HG03457 (cell line): ENCODE data around the gene ASB1.

Experiments
- ATAC-seq: cut with Tn5 transposase; IDR thresholded peaks from one replicate; pipeline ENCODE4 v1.9.1; 2021; ENCODE audit warnings: moderate number of reproducible peaks; ENCODE audit not compliant: unreplicated experiment

ASB1 gene

DNA sequence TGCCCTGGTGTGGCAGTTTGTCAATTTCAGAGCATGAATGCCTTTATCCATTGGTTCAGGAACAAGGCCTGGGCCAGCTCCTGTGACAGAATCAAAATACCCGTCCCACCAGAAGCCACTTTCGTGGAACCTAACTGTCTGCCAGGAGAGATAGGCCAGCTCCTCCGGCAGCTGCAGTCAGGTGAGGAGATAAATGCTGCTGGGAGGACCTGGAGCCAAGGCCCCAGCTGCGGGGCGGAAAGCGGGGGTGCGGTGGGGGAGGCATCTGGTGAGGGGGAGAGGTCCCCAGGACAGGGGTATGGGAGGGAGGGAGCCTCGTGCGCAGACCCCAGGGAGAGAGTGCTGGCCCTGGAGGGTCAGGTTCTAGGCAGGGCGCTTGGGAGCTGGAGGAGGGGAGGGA is 4.4 kb upstream of the ASB1 start:
- no peak for ATAC-seq

DNA sequence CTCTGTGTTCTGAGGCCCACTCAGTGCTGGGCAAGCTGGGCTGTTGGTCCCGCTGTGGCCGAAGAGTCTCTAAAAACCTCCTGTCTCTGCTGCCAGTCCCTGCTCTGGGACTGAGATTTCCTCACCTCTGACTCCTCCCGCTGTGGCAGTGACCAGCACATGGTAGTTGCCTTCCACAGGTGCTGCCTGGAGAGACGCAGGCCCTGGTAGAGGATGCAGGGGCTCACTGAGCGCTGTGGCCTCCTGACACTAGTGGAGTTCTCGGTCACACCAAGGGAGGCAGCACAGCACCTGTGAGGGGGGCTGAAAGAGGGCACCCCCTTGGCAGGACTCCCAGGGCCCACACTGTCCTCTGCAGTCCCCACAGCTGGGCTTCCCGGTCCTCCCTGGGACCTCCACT is 3.8 kb upstream of the ASB1 start:
- no peak for ATAC-seq

DNA sequence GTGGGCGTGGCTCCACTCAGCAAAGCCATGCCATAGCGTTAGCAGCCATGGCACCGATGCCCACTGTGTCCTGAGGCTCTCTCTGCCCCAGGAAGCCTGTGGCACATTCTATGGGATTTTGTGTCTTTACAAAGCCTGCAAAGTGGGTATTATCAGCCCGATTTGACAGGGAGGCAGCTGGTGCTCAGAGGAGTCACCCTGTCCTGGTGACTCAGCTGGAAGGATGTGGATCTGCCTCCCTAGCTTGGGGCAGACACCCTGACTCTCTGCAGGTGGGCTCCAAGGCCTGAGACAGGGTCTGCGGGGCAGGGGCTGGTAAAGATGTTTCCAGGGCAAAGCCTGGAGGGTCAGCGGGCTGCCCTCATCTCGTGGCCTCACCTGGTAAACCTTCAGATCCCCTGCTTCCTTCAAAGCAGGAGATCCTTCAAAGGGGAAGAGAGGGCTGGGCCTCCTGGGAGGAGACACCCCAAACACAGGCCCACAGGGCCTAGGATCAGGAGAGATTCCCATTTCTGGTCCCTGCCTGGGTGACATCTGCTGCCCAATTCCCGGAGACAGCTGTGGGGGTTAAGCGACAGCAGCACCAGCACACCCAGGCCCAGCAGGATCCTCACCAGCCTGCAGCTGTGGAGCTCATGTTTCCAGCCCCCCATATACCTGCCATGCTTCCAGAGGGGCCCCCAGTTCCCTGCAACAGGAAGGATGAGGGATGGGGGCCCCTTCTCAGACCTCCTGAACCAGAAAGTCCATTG is 3.0 kb upstream of the ASB1 start:
- no peak for ATAC-seq

DNA sequence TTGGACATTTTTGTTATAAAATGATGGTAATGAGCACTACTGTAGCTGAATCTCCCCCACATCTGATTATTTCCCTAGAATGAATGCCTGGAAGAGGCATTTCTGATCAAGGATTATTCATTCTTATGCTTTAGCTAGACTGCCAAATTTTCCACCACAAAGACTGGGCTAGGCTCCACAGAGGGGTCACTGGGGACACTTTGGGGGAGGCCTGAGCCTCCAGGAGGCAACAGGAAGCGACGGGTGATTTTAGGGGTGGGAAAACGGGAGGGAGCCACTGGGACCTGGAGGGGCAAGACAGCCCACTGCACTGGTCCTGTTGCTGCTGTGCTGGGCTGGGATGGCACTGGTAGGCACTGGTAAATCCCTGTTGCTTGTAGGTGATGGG is 2.4 kb upstream of the ASB1 start:
- ATAC-seq: no peak

DNA sequence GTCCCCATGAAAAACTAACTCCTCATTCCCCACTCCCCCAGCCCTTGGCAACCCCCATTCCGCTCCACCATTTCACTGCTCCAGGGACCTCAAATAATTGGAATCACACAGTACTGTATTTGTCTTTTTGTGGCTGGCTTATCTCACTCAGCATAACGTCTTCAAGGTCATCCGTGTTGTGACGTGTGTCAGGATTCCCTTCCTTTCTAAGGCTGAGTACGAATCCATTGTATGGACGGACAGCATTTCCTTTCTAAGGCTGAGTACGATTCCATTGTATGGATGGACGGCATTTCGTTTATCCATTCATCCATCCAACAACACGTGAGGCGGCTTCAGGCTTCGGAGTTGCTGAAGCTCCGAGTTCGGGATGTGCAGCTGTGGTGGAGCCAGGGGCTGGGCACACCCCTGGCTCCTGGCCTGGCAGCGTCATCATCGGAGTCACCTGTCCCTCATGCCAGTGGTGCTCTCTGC is 1.2 kb upstream of the ASB1 start:
- ATAC-seq: no peak

DNA sequence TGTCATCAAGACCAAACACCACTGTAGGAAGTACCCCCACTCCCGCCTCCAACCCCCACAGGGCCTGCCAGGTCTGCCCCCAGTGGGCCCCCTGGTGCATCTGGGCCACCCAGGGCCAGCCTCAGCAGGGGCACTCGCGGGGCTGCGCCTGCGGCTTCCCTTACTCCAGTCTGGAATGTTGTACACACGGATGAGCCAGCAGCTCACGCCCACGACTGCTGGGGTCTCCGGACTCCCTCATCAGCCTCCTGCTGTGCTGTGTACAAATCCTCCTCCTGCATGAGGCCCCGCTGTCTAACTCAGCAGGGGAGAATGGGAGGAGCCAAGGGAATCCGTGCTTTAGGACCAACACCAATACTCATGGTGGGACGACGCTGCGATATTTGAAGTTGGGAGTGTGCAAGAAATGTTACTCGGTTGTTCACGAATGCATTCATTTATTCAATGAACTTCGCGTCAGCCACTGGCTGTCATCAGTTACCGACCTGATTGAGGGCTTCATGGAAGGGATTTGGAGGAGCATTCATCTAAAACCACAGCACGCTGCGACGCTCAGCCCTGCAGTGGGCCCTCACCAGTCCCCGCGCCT is 654 bp upstream of the ASB1 start:
- ATAC-seq: no peak

DNA sequence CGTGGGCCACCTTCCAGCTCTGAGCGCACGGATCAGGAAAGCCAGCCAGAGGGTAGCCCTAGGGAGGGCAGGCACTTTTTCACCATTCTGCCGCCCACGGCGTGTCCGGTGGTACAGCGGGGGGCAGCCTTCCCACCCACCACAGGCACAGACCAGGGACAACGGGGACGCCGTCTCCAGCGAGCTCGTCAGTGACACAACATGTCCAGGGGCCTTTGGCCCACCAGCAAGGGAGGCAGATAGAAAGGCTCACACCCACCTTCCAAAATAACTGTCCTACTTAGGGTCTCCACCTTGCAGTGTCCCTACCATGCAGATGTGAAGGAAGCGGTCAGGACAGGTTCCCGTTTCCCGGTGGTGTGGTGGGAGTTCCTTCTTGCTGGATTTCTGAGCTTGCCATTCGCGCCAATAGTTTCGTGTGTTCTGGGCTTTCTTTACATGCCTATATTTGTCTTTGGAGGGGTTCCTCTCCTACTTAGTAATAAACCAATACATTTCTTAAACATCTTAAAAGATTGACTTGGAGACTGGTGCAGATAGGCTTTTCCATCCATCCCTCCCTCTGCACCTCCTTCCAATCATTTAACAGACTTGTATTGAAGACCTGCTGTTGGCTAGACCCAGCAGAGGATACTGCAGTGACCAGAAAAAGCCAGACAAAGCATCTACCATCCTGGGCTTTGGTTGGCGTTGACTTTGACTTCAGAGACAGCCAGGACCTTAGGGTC is 872 bp downstream of the ASB1 start:
- no peak for ATAC-seq

DNA sequence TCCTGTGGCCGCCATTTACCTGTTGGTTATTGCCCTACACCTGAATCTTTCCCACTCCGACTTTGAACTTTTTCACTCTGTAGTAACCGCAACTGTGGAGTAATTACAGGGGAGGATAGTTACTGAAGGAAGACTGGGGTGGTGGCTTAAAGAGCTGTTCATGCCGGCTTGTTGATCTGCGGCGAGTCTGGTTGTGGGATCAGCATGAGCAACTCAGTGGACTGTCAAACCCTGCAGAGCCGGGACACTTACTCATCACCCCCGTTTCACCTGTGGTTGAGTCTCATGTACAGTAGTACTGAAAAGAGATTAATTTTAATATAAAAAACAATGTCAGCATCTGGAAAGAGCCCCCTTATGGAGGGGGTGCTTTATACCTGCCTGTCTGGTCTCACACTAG is 2.1 kb downstream of the ASB1 start:
- no peak for ATAC-seq

DNA sequence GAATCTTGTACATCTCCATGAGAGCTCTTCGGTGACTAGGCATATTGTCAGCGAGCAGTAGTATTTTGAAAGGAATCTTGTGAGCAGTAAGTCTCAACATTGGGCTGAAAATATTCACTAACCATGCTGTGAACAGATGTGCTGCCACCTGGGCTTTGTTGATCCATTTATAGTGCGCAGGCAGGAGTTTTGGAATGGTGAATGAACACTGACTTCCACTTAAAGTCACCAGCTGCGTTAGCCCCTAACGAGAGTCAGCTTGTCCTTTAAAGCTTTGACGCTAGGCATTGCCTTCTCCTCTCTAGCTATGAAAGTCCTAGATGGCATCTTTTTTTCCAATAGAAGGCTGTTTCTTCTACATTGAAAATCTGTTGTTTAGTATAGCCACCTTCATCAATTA is 4.1 kb downstream of the ASB1 start:
- no peak for ATAC-seq

DNA sequence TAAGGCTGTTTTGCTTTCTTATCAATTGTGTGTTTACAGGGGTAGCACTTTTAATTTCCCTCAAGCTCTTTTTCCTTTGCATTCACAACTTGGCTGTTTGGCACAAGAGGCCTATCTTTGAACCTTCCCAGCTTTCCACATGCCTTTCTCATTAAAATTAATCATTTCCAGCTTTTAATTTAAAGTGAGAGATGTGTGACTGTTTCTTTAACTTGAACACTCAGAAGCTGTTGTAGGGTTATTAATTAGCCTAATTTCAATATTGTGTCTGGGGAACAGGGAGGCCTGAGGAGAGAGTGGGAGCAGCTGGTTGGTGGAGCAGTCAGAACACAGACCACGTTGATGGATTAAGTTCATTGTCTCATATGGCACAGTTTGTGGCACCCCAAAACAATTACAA is 4.7 kb downstream of the ASB1 start:
- no peak for ATAC-seq

DNA sequence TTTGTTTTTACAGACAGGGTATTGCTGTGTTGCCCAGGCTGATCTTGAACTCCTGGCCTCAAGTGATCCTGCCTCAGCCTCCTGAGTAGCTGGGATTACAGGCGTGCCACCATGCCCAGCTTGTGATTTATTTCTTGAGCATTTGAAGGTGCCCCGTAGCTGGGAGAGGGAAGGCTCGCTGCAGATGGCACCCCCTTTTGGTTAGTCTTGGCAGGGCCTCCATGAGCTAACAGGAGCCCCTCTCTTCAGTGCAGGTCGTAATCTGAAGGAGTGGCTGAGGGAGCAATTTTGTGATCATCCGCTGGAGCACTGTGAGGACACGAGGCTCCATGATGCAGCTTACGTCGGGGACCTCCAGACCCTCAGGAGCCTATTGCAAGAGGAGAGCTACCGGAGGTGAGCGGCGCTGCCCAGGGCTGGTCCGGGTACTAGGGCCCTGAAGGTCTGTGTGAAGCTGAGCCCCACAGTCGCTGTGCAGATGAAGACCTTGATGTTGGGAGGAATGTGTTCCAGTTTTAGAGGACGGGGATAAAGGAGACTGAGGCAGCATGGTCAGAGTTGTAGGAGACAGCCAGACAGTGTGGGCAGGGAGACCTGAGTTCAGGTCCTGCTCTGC is 6.7 kb downstream of the ASB1 start:
- ATAC-seq: no peak

DNA sequence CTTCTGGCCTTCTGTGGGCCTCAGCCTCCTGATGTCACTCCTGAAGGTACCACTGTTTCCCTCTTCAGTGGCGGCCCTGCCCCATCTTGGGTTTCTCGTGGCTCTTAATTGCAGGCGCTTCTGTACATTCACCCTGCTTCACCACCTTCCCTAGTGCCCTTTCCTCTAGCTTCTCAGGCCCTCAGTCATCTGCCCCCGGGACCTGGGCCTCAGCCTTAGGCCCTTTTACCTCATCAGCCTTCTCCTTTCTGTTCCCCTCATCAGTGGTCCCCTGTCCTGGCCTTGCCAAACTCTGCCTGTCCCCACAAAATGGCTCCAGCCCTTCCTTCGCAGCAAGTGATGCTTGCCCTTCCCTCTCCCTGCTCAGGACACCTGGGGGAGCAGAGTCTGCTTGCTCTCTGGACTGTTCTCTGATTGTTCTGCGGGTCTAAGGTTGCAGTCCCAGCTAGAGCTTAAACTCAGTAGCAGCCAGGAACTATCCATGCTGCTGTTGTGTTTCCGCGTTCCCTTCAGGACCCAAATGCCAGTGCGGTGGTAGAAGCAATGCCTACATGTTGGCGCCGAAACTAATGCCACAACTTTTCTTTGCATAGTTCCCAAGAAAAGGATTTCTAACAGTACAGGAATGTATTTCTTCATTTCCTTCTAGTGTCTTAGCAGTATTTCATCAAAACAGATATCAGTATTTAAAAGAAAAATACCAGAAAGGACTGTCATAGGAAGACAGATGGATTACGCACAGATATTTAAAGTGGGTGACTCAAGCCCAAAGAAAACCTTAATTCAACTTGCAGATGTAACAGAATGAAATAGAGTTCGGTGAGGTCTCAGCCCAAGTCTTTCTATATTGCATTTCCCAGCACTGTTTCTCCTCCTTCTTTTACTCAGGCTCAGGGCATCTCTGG is 7.5 kb downstream of the ASB1 start:
- ATAC-seq: no peak

DNA sequence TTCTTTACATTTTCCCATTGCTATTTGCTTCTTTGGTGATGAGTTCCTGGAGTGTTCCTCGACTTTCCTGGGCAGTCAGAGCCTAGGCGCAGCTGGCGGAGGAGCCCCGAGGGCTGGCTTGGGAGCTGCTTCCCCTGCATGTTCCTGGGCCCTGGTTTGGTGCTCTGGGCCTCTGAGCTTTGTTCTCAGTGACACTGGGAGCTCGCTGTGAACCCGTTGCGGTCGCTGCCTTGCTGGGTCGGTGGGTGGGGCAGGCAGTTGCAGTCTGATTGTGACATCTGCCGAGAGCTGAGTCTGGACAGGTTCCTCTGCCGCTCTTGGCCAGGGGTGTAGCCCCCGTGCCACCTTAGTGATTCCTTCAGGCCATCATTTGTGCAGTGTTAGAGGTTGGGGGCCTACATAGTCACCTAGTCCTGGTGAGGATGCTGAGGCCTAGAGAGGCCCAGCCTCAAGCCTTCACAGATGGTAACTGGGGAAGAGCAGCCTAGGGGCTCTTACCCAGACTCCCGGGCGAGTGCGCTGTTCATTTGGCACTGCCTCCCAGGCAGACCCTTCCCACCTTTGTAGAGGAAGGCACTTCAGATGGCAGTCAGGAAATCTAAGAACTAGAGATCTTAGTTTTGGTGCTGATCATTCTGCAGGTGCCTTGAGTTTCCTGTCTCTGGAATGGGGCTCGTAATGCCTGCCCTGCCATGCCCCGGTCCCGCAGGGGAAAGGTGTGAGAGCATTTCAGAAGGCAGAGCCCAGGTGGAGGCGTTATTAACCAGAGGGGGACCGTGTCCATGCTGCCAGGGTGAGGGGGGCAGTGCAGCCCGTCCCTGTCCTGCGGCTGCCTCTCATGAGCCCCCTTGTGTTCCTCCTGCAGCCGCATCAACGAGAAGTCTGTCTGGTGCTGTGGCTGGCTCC is 8.4 kb downstream of the ASB1 start:
- no peak for ATAC-seq

DNA sequence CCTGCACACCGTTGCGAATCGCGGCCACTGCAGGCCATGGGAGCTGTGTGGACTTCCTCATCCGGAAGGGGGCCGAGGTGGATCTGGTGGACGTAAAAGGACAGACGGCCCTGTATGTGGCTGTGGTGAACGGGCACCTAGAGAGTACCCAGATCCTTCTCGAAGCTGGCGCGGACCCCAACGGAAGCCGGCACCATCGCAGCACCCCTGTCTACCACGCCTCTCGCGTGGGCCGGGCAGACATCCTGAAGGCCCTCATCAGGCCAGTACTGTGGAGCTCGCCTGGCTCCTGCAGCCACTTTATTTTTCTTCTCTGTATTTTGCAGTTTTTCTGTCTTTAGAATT is 9.0 kb downstream of the ASB1 start:
- ATAC-seq: no peak

DNA sequence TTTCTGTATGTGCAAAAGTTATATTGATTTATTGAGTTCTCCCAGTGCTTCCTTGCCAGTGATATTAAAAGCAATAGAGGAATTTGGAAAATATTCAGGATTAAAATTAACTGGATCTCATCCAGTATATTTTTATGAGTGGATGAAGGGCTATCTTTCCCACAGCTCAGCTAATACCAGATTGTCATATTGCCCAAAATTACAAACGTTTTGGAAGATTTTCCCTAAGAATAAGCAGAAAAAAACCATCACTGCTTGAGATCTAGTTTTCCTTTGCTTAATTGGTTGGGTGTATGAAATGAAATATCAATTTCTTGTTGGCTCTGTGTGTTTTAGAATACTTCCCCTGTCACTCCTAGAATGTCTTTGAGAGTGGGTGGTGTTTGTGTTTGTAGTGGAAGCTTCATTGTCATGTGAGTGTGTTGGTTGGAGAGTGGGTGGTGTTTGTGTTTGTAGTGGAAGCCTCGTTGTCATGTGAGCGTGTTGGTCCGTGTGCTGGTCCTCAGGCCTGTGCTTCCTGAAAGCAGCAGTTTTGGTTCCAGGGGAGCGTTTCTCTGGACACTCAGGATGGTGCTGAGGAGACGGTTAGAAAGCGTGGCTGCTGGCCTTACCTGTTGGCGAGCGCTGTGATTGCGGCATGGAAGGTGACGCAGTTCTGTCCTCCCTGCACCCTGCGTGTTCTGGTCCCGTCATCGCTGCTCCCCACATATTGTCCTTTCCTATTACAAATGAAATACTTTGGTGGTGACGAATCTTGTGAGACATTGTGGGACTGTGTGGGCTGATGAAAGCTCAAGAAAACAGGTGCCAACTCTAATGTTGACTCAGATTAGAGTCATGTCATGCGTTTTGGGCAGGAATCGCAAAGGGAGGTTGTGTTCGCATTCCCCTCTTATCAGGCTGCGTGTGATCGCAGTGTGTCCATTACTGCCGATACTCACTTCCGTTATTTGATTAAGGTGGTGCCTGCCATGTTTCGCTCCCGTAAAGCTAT is 12.4 kb downstream of the ASB1 start:
- no peak for ATAC-seq

DNA sequence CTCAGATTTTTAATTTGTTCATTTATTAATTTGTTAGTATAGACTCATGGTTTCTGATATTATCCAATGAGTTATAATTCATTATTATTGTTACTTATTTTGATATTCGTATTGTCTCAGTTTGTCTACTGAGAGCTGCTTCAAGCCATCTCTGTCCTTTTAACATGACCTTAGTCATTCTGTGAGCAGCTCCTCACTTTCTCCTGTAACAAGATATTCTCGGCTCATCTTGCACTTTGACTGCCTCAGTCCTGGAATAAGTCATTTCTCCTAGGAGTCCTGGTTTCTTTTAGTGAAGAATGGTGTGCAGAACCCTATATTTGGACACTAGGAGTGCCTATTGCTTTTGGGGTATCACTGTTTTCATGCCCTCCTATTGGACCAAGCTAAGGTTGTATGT is 13.2 kb downstream of the ASB1 start:
- ATAC-seq: no peak

DNA sequence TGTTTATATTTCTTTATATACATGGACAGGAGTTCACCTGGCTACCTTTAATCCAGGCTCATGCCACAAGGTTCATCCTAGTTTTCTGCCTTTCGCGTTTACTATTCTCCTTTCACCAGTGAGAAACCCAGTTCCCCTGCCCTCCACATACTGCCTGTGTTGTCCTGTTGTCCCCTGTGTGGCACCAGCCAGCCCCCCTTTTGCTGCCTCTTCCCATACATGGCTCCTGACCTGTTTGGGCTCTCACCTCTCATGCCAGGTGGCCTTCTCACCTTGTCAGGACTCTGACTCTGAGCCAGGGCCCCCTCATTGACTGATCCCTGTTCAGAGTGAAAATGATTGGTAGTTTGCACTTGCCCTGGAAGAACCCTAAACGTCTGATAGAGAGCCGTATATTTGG is 13.6 kb downstream of the ASB1 start:
- ATAC-seq: no peak

DNA sequence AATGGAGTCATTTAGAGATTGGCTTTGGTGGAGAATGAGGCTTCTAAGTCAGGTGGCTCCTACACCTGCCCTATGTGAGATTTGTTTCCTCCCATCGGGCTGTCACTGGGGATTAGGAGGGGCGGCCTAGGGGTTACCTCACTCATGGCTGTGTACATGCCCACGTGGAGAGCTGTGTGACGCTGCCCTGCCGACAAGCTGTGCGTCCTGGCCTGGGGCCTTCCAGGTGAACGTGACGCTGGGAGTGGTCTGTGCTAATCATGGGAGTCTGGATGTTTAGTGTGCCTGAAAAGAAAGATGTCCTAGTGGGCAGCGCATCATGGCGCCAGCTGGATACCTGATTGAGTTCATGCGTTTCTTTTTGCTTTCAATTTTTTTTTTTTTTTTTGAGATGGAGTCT is 14.0 kb downstream of the ASB1 start:
- ATAC-seq: no peak
